Activated CD4-positive, CD25-positive, alpha-beta regulatory T cell treated with anti-CD3 and anti-CD28 coated beads, Interleukin-2, amount 50 U/mL, for 16 hours (primary cell): ENCODE results near the gene SYDE2.
"Not testable (repeated sequence)": the region's sequence is repeated elsewhere in the genome, so short reads cannot be mapped to it uniquely, and the experiment has no call there.

Experiments
- DNase-seq: peaks from one replicate; pipeline ENCODE4 v3.0.0-alpha.2; 2020; ENCODE audit warnings: low read depth, low spot score

Gene SYDE2

GRCh38 chr1:85174503-85174902, 26.3 kb downstream of the SYDE2 start:
- DNase-seq: no peak

GRCh38 chr1:85172684-85173337, 28.0 kb downstream of the SYDE2 start:
- DNase-seq: no peak

- no peak for DNase-seq
Observed at GRCh38 chr1:85171721-85172120, 29.1 kb downstream of the SYDE2 start.

- DNase-seq: no peak
Observed at GRCh38 chr1:85168884-85169283, 31.9 kb downstream of the SYDE2 start.

GRCh38 chr1:85166351-85166750, 34.5 kb downstream of the SYDE2 start:
- DNase-seq: no peak

GRCh38 chr1:85158910-85159309, 41.9 kb downstream of the SYDE2 start:
- no peak for DNase-seq

- DNase-seq: no peak
Observed at GRCh38 chr1:85157436-85157835, 43.4 kb downstream of the SYDE2 start.

- DNase-seq: no peak
Observed at GRCh38 chr1:85153149-85153891, 47.5 kb downstream of the SYDE2 start.

GRCh38 chr1:85151446-85151845, 49.4 kb downstream of the SYDE2 start:
- DNase-seq: no peak

GRCh38 chr1:85149805-85150204, 51.0 kb downstream of the SYDE2 start:
- DNase-seq: no peak

GRCh38 chr1:85148524-85149250, 52.1 kb downstream of the SYDE2 start:
- no peak for DNase-seq

GRCh38 chr1:85146972-85147359, 53.9 kb downstream of the SYDE2 start:
- no peak for DNase-seq

GRCh38 chr1:85146298-85146971, 54.4 kb downstream of the SYDE2 start:
- not testable (repeated sequence) for DNase-seq

GRCh38 chr1:85144351-85144750, 56.5 kb downstream of the SYDE2 start:
- DNase-seq: no peak

GRCh38 chr1:85142753-85143152, 58.1 kb downstream of the SYDE2 start:
- no peak for DNase-seq

GRCh38 chr1:85138439-85138838, 62.4 kb downstream of the SYDE2 start:
- not testable (repeated sequence) for DNase-seq

GRCh38 chr1:85137660-85138059, 63.2 kb downstream of the SYDE2 start:
- DNase-seq: no peak

- DNase-seq: no peak
Observed at GRCh38 chr1:85135392-85135798, 65.4 kb downstream of the SYDE2 start.

- no peak for DNase-seq
Observed at GRCh38 chr1:85134583-85135391, 66.0 kb downstream of the SYDE2 start.

GRCh38 chr1:85133565-85134159, 67.2 kb downstream of the SYDE2 start:
- no peak for DNase-seq
